Measurements from ENCODE around the gene DHFR2. TPM values are rescaled to one million over a fixed set of nuclear protein-coding genes. Genes with fewer than 3 reads are reported as not detected.
A peak's percentile ranks its signal among the peaks of the same experiment; 100 is the strongest.
"Not testable (repeated sequence)": the region's sequence is repeated elsewhere in the genome, so short reads cannot be mapped to it uniquely, and the experiment has no call there.

DHFR2 gene
- total and polyA plus RNA-seq, 2 of the 4 experiments (the other 2 are of a cell fraction) = 1.1 to 2.3 TPM

GRCh38 chr3:94046533-94046932, 16.2 kb downstream of the DHFR2 start:
- BruUV-seq (replicated peaks) = no TSS peak
- no peak overlapping the region for H3K4me3 ChIP-seq (ENCODE audit: insufficient read depth, low read depth, low read length)
- no peak overlapping the region for H2BK20ac ChIP-seq (ENCODE audit: low read depth, low read length)
- no peak overlapping the region for H3K23ac ChIP-seq (ENCODE audit: low read depth, low read length)
- intact Hi-C loops (cut with micrococcal nuclease) = no loop called here
- dilution Hi-C loops (cut with HindIII; ENCODE audit: low sequenced_read_pairs, unreplicated experiment) = no loop called here
- no peaks in the 10 kb centered on the region for H3K9me1 ChIP-seq (ENCODE audit: insufficient read depth, low read length)
- H4K91ac ChIP-seq (ENCODE audit: insufficient read depth, low read depth, low read length) = no peak overlapping the region
- H3K56ac ChIP-seq (ENCODE audit: extremely low read depth, insufficient read depth, low read length) = no peak overlapping the region
- ATAC-seq (ENCODE audit: low read depth) = no peak
- no peaks in the 10 kb centered on the region for H3K4me1 ChIP-seq (ENCODE audit: control insufficient read depth, insufficient read depth, low read length)
- H3K27me3 ChIP-seq (ENCODE audit: control insufficient read depth, insufficient read depth, low read length) = no peaks in the 10 kb centered on the region
- no peaks in the 10 kb centered on the region for H3K9me3 ChIP-seq (ENCODE audit: control insufficient read depth, insufficient read depth, low read length)
- H2BK15ac ChIP-seq (ENCODE audit: low read depth, low read length) = no peak overlapping the region
- ChIA-PET CTCF (no interaction called here), POLR2A (ENCODE audit: unreplicated experiment) (no interaction called here)
- H3K4ac ChIP-seq (ENCODE audit: low read depth, low read length) = no peak overlapping the region
- H2AK9ac ChIP-seq (replicated peaks; ENCODE audit: low read depth, low read length, poor library complexity) = no peak overlapping the region
- in situ Hi-C loops (cut with MboI; ENCODE audit: low sequenced_read_pairs) = no loop called here
- no peak overlapping the region for H3K18ac ChIP-seq (ENCODE audit: low read depth, low read length)
- H3K14ac ChIP-seq (replicated peaks; ENCODE audit: low read depth, low read length) = no peak overlapping the region
- no peak overlapping the region for H3K4me2 ChIP-seq (ENCODE audit: low read depth, low read length)
- H3K79me1 ChIP-seq (ENCODE audit: low read depth in 1 of 2, low read length in 2 of 2) = no peaks in the 10 kb centered on the region
- H2BK5ac ChIP-seq (ENCODE audit: low read depth, low read length, poor library complexity, severe bottlenecking) = no peak overlapping the region
- peaks cover 4% of the 10 kb centered on the region; the same call in 1 of the 2 replicates for H3K36me3 ChIP-seq (ENCODE audit: control insufficient read depth, insufficient read depth, low read length)
- H2BK120ac ChIP-seq (ENCODE audit: low read depth, low read length) = no peak overlapping the region
- no peak overlapping the region for H2AFZ ChIP-seq (replicated peaks; ENCODE audit: low read length, poor library complexity)
- H4K20me1 ChIP-seq (ENCODE audit: insufficient read depth, low read length) = no peaks in the 10 kb centered on the region
- H4K5ac ChIP-seq (ENCODE audit: low read depth, low read length) = no peak overlapping the region
- no peak overlapping the region for H3K9ac ChIP-seq (ENCODE audit: low read depth, low read length)
- no peak overlapping the region for H3K27ac ChIP-seq (ENCODE audit: insufficient read depth, low read length)
- TF ChIP-seq MAFK (IDR thresholded peaks at IDR 0.05; ENCODE audit: low read depth, low read length) = peak; percentile 66
- TF ChIP-seq, protein P1, sequence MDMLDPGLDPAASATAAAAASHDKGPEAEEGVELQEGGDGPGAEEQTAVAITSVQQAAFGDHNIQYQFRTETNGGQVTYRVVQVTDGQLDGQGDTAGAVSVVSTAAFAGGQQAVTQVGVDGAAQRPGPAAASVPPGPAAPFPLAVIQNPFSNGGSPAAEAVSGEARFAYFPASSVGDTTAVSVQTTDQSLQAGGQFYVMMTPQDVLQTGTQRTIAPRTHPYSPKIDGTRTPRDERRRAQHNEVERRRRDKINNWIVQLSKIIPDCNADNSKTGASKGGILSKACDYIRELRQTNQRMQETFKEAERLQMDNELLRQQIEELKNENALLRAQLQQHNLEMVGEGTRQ (IDR thresholded peaks at IDR 0.05; ENCODE audit: low read depth, low read length) = no peak
- no peak overlapping the region for H4K8ac ChIP-seq (ENCODE audit: low read depth in 2 of 2, low read length in 2 of 2)
- WGBS, 2 experiments (ENCODE audit: extremely low coverage in 2 of 2, insufficient read length in 1 of 2) = no CpG with 5 or more reads among the region's 2 CpGs
- DNase-seq = no peak
- no peak overlapping the region for H2AK5ac ChIP-seq (ENCODE audit: low read depth, low read length)

DNA sequence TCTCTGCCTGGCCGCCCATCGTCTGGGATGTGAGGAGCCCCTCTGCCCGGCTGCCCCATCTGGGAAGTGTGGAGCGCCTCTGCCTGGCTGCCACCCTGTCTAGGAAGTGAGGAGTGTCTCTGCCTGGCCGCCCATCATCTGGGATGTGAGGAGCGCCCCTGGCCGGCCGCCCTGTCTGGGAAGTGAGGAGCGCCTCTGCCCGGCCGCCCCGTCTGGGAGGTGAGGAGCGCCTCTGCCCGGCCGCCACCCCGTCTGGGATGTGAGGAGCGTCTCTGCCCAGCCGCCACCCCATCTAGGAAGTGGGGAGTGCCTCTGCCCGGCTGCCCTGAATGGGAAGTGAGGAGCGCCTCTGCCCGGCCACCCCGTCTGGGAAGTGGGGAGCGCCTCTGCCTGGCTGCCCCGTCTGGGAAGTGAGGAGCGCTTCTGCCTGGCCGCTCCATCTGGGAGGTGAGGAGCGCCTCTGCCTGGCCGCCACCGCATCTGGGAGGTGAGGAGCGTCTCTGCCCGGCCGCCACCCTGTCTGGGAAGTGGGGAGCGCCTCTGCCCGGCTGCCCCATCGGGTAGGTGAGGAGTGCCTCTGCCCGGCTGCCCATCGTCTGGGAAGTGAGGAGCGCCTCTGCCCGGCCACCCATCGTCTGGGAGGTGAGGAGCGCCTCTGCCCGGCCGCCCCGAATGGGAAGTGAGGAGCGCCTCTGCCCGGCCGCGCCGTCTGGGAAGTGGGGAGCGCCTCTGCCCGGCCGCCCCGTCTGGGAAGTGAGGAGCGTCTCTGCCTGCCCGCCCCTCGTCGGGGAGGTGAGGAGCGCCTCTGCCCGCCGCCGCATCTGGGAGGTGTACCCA, 18.4 kb downstream of the DHFR2 start:
- H3K9ac ChIP-seq (ENCODE audit: low read depth, low read length); H4K91ac ChIP-seq (ENCODE audit: insufficient read depth, low read depth, low read length); H2AFZ ChIP-seq (replicated peaks; ENCODE audit: low read length, poor library complexity); H3K9me1 ChIP-seq (ENCODE audit: insufficient read depth, low read length); H4K8ac ChIP-seq (ENCODE audit: low read depth in 2 of 2, low read length in 2 of 2); H3K4me1 ChIP-seq (ENCODE audit: control insufficient read depth, insufficient read depth, low read length); H3K56ac ChIP-seq (ENCODE audit: extremely low read depth, insufficient read depth, low read length); DNase-seq; CTCF ChIA-PET; H2BK120ac ChIP-seq (ENCODE audit: low read depth, low read length); H2AK5ac ChIP-seq (ENCODE audit: low read depth, low read length); H3K4me2 ChIP-seq (ENCODE audit: low read depth, low read length); H3K23ac ChIP-seq (ENCODE audit: low read depth, low read length); H3K4me3 ChIP-seq (ENCODE audit: insufficient read depth, low read depth, low read length); H3K4ac ChIP-seq (ENCODE audit: low read depth, low read length); dilution Hi-C loops (cut with HindIII; ENCODE audit: low sequenced_read_pairs, unreplicated experiment); POLR2A ChIA-PET (ENCODE audit: unreplicated experiment); H4K5ac ChIP-seq (ENCODE audit: low read depth, low read length); H2BK20ac ChIP-seq (ENCODE audit: low read depth, low read length); H3K27ac ChIP-seq (ENCODE audit: insufficient read depth, low read length); H2AK9ac ChIP-seq (replicated peaks; ENCODE audit: low read depth, low read length, poor library complexity); H3K14ac ChIP-seq (replicated peaks; ENCODE audit: low read depth, low read length); in situ Hi-C loops (cut with MboI; ENCODE audit: low sequenced_read_pairs); H3K36me3 ChIP-seq (ENCODE audit: control insufficient read depth, insufficient read depth, low read length); H3K79me1 ChIP-seq (ENCODE audit: low read depth in 1 of 2, low read length in 2 of 2); H3K9me3 ChIP-seq (ENCODE audit: control insufficient read depth, insufficient read depth, low read length); ATAC-seq (ENCODE audit: low read depth); H2BK15ac ChIP-seq (ENCODE audit: low read depth, low read length); BruUV-seq (replicated peaks); H3K18ac ChIP-seq (ENCODE audit: low read depth, low read length); H4K20me1 ChIP-seq (ENCODE audit: insufficient read depth, low read length); H3K27me3 ChIP-seq (ENCODE audit: control insufficient read depth, insufficient read depth, low read length); H2BK5ac ChIP-seq (ENCODE audit: low read depth, low read length, poor library complexity, severe bottlenecking); intact Hi-C loops (cut with micrococcal nuclease): not testable (repeated sequence)
- WGBS, 2 experiments (ENCODE audit: extremely low coverage in 2 of 2, insufficient read length in 1 of 2) = 100% methylated on average over 9 of the region's 61 CpGs; no CpG with 5 or more reads in 1 of the 2 experiments

All from IMR-90 (cell line).